HK-2 (cell line): ENCODE results near the gene ZDHHC9.
"Not testable (repeated sequence)": the region's sequence is repeated elsewhere in the genome, so short reads cannot be mapped to it uniquely, and the experiment has no call there.

Experiments
- DNase-seq: peaks from one replicate; pipeline ENCODE4 v3.0.0-alpha.2; 2018; ENCODE audit not compliant: unreplicated experiment

The ZDHHC9 gene

DNA sequence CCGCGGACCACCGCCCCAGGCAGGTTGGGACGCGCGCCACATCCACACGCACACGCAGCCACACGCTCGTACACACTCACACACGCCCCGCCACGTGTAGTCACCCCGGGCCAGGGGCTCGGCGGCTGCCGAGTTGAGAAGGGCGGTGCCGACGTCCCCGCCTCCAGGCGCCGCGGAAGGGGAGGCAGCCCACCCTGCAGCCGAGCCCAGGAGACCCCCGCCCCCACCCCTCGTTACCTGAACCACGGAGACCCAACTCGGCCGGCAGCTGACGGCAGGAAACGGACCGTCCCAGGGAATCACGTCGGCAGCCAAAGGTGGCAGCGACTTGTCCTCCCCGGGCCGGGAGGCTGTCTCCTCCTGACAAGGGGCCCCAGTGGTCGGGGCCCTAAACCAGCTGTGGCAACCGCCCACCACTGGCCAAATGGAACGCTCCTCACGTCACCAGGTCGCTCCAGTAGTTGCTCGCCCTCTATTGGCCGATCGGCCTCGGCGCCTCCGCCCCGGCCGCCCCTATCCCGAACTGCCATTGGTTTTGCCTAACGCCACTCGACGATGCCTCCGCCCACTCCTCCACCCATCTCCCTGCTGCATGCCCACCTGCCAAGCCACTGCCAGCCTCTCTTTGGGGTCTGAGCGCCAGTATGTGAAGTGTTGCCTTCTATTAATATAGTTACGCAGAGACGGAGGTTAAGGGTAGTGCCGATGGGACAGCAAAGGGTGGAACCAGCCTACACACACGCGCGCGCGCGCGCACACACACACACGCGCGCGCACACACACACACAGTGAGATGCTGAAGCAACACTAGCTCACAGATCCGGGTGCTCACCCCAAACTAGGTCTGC, at the start of gene ZDHHC9:
Gene ZDHHC9 (minus strand): TSS at position 428 of the 848 bp plus-strand sequence. CDS start 1,941 bp downstream, outside the sequence.
- peak; percentile 90 for DNase-seq

DNA sequence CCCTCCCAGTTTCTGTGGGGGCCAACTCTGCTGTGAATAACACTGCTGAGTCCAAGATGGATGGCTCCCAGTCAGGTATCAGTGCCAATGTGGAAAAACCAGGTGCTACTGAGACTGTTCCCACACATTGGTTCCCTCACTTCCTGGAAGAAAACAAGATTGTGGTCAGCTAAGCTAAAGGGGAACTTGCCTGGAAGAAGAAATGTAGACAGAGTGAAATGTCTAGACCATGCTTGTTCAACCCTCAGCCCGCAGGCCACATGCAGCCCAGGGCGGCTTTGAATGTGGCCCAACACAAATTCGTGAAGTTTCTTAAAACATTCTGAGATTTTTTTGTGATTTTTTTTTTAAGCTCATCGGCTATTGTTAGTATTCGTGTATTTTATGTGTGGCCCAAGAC, 33.7 kb upstream of the ZDHHC9 start:
- DNase-seq: peak; percentile 0

DNA sequence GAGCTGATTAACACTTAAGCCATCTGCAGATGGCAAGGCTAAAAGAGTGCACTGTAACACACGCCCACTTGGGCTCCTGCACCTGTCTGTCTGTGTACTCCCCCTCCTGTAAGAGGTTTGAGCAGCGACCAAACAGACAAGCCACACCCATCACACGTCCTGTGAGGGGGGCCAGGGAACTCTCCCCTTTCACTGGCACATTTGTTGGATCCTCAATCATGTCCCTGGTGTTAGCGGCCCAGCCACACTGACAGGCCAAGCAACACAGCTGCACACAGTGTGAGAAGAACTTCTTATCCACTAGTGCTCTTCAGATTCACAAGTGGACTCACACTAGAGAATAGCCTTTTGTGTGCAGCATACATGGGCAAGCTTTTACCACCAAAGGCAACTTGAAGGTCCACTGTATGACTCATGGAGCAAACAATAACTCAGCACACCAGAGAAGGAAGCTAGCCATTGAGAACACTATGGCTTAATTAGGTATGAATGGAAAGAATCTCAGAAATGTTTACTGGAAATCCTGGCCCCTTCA, 33.2 kb upstream of the ZDHHC9 start:
- no peak for DNase-seq

DNA sequence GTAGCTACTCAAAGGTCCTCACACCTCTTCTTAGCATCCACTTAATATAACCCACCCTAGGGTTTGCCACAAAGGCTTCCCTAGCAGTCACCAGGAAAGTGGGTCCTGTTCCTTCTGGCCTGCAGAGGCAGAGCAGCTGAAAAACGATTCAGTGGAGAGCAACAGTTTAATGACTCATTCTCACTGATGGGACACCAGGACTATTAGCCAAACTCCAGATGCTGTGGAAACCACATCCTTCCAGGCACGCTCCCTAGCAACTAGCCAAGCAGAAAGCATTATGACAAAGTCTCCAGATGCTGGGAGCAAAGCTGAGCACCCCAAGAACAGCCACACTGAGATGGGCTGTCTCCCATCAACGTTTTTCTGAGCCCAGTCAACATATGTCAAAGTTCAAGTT, 32.0 kb upstream of the ZDHHC9 start:
- DNase-seq: peak; percentile 3

DNA sequence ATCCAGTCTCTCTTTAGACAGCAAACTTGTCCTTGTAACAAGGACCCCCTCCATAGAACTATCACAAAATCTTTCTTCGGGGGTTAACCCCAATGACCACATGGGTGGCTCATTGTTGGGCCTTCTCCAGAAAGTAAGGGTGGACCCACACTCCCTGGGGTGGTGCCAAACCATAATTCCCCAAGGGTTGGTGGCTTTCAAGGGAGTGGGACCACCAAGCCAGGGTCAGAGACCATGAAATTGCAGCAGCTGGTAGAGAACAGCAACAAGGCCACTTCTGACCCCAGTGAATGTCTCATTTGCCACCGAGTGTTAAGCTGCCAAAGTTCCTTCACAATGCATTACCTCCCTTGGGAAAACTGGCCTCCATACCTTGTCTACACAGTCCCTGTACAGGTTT, 28.8 kb upstream of the ZDHHC9 start:
- no peak for DNase-seq

DNA sequence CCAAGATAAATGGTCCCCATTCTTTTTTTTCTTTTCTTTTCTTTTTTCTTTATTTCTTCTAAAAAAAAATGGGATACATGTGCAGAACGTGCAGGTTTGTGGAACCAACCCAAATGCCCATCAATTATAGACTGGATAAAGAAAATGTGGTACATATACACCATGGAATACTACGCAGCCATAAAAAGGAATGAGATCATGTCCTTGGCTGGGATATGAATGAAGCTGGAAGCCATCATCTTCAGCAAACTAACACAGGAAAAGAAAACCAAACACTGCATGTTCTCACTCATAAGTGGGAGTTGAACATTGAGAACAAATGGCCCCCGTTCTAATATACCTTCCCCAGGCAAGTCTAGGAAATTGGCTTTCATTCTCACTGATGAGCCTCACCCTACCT, 22.6 kb upstream of the ZDHHC9 start:
- DNase-seq: not testable (repeated sequence)

DNA sequence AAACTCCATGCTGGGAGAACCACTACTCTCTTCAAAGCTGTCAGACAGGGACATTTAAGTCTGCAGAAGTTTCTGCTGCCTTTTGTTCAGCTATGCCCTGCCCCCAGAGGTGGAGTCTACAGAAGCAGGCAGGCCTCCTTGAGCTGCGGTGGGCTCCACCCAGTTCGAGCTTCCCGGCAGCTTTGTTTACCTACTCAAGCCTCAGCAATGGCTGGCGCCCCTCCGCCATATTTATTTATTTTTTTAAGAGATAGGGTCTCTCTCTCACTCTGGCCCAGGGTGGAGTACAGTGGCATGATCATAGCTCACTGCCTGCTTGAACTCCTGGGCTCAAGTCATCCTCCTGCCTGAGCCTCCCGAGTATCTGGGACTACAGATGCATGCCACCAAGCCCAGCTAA, 15.4 kb upstream of the ZDHHC9 start:
- not testable (repeated sequence) for DNase-seq

DNA sequence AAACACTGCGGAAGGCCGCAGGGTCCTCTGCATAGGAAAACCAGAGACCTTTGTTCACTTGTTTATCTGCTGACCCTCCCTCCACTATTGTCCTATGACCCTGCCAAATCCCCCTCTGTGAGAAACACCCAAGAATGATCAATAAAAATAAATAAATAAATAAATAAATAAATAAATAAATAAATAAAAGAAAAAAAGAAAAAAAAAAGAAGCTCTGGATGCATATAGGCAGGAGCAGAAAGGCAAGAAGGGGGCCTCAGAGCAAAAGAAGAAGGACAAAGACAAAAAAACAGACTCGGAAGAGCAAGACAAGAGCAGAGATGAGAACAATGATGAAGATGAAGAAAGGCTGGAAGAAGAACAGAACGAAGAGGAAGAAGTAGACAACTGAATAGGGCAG, 8.1 kb upstream of the ZDHHC9 start:
- not testable (repeated sequence) for DNase-seq

DNA sequence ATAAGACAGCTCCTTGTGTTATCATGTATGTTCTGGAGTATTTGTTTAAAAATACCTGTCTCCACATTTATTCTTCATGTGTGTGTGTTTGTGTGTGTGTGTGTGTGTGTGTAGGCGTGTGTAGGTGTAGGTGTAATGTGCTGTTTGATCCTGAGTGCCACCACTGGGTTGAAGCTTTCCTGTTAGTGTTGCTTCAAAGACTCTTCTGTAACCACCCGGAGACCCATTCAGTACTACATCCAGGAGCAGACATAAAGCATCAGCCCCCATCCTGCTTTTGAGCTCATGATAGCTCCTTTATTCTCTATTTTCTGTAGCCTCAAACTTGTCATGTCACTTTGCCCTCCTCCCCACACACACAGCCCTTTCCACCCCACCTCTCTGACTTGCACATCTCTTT, 3.0 kb upstream of the ZDHHC9 start:
- DNase-seq: no peak

DNA sequence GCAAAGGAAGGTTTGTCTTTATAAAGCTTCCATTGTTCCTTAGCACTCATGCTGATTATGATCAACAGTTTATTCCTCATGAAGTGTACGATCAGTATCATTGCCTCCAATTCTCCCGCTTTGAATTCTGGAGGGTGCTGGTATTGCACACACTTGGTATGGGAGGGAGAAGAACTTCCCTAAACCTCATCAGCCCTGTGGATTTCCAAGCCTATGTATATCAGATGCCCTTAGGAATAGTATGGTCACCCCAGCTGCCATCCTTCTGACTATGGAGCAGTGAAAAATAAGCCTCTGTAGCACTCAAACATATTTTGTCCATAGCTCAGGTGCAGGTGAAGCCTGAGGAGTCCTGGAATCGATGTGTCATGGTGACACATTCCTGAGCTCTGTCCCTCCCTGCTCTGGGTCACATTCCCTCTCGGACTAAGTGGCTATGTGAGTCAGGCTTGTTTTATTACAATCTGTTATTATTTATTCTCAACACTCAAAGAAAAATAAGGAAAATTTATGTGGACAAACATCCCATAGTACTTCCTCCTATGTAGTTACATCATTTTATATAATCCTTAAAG, 2.0 kb upstream of the ZDHHC9 start:
- DNase-seq: no peak

DNA sequence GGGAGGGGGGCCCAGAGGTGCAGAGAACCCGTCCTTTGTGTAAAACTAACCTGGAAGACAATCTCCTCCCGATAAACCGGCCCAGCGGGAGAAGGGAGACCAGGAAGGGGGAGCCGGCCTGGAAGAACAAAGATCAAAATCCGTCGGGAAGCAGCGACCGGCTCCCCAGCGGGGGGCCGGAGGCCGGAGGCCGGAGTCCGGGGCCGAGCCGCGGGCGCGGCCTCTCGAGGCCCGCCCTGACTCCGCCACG, 552 bp downstream of the ZDHHC9 start:
- no peak for DNase-seq

DNA sequence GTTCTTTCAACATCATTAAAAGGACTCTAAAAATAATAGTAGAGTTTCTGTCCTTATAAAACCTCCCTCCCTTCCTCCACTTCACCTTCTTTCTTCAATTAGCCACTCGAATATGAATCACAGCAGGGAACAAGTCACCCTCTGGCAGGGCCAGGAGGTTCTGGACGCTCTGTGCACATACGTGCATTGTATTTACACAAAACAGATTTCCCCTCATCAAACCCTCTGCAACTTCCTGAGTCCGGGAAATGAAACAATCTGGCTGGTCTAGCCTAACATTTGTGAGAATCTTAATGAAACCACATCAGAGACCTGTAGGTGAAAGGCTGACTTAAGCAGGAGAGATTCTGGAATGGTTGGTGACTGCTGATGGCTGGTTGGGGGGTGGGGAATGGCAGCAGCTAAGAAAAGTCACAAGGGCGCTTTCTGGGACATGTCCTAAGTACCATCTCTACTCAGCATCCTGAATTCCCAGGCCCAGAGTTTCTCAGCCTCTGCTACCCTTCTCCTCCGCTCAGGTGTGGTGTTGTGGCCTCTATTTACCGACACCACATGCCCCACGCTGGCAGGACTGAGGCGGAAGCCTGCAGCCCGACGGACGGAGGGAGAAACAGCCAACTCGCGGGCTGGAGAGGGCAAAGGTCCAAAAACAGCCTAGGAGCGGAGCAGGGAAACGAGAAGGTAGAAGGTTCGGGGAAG, 1.0 kb downstream of the ZDHHC9 start:
- peak; percentile 19 for DNase-seq

DNA sequence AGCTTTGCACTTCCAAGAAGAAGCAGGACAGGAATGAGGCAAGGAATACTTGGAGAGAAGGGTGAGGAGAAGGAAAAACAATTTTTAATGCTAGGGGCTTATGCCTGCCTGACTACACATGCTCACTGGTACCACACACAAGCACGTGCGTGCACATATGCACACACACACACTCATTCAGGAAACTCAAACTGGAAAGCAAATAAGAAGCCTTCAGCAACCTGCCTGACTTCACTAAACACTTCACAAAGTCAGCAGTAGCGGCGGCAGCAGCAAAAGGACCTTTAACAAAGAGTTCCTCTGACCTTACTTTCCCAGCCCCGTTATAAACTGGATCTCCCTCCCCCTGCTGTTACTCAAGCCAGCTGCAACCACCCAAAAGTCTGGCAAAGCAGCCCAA, 3.3 kb downstream of the ZDHHC9 start:
- DNase-seq: no peak

DNA sequence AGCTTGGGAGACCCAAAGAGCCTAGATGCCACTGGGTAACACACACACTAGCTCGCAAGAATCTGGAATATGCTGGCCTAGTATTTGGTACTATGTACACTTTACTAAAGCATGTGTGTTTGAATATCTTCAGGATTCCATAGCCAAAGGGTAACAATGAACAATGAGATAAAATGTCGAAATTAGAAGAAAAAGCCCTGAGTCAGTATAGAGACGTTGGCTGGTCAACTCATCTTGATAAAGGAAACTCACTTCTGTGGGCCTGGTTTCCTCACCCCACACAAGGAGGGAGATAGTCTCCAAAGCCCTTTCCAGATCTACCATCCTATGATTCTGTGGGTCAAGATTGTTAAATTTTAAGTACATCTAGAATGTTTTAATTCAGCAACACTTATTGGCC, 6.9 kb downstream of the ZDHHC9 start:
- no peak for DNase-seq

DNA sequence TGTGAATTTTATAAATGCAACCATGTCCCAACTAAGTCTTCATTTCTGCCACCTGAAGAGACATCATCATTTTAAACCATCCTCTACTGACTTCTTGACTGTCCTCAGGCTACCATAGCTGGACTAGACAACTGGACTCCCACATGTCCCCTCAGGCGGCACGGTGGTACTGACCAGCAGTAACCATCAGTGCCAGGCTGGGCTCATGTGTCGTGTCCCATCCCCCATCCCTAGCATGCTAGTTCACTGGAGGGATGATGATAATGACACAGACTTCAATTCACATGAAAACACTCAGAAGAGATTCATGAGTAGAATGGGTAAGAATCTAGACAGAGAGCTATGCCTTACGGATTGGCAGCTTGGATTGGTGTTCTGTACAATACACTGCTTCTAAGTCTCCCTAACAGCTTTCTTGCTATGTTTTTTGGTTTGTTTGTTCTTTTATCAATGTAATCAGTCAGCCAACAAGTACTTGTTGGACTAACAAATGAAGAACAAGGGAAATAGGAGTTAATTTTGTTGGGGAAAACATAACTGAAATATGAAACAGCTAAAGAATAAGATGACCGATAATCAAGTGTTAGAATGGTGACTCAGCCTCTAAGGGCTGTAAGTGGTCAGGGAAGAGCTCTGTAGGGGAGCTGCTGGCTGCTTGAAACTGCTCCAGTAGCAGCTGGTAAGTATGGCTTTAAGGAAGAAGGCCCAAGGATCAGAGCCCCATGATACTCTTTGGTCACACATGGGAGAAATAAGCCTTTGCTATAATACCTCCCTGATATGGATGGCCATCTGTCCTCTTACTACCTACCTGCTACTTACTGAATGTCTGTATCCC, 10.3 kb downstream of the ZDHHC9 start:
- no peak for DNase-seq

DNA sequence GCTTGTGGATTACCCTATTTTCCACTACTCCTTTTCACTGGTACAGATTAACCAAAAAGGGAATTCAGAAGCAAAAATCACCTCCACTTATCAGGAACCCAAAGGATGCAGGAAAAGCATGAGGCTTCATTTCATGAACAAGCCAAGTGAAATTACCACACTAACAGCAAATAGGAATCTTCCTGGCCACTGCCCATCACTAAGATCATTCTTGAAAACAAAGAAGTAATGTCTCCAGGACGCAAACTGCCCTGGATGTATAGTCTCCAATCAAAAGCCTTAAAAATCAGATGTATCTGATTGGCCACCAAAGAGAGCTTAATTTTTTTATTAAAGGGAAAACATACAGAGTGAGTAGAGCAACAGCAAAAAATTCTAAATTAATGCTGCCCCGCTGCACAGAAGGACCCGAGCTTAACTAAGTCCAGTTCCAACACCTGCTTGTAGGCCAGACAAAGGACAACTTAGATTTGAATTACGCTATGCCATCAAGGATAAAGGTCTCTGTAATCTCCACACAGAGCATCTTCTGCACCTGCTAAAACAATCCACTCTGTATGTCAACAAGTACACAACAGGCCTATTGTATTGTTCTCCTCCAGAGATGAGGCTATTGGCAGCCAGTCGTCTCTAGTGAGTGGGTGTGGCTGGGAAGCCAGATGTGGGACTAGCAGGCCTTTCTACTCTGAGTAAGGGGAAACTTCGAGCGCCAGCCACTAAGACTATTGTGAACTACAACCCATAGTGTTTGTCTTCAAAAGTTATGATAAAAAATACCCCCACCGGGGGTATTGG, 12.4 kb downstream of the ZDHHC9 start:
- no peak for DNase-seq

DNA sequence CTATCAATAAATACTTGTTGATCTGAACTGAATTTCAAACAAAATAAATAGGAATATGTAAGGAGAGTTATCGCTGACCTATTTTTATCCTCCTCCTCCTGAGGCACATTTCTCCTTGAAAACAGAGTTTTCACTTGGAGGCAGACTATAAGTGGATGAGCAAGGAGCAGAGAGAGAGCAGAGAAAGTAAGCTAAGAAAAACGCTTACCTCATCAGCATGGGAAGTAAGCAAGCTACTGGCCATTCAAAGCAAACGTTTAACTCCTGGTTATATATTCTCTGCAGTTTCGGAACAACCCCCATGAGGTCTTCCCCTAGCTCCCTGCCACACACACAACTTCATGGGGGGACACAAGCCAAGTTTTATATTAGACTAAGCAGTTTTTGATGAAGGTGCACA, 13.2 kb downstream of the ZDHHC9 start:
- no peak for DNase-seq

DNA sequence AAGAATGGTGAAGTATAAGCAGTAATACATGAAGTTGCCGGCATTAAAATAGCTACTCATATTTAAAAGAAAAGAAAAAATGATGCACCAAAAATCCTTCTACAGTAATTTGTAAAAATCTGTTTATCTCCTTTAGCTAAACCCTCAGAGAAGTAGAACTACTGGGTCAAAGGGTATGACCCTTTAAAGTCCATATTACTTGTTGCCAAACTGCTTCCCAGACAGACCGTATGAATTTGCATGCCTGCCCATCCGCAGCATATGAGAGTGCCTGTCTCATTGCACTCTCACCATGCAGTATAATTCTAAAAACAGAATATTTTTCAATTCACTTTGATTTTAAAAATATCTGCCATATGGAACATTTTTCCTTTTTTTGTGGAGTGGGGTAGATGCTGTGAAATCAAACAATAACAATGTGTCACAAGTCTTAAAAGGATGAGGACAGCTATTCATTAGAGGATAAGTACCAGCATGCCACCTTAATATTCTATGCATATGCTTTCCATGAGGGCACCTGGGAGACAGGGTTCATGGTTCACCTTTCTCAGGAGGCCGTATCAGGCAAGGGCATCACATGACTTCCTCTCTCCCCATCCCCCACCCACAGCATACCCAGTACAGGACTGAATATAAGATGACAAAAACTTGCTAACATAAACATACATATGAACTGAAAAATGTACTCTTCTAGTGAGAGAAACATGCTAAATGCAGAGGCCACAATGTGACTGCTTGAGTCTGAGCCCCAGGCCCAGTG, 17.8 kb downstream of the ZDHHC9 start:
- DNase-seq: no peak

DNA sequence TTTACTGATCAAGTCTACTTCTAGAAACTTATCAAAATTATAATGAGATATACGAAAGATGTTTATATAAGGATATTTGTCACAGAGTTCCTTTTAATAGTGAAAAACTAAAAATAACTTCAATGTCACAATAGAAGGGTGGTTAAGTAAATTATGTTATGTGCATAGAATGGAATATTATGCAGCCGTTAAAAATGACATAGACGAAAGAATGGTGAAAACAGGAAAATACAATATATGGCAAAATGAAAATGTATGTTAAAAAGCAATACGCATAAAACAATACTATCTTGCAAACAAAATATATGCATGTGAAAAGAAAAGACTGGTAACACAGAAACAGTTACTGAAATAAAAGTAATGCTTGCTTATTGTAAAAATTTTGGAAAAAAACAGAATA, 19.1 kb downstream of the ZDHHC9 start:
- no peak for DNase-seq

DNA sequence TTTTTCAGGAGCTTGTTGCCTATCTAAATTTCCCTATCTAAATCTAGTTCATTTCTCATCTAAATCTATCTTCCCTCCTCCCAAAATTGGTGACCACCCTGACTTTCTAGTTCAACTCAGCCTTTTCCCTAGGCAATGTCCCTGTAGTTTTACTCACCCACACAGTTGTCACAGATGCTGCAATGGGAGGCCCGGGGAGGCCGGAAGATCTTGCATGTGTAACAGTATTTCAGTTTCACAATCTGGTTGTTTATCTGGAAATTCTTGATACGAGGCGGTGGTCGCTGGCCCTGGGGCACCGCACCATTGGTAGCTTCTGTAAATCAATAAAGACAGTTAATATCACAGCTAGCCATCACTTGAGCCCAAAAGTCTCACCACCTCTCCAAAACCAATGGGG, 20.2 kb downstream of the ZDHHC9 start:
- no peak for DNase-seq
